Stimulated activated effector memory CD8-positive, alpha-beta T cell treated with anti-CD3 and anti-CD28 coated beads, Interleukin-12 subunit alpha, Interleukin-12 subunit beta, amount 100 ng/mL, for 72 hours (primary cell): ENCODE results near the gene KLHL30.
"Not testable (repeated sequence)": the region's sequence is repeated elsewhere in the genome, so short reads cannot be mapped to it uniquely, and the experiment has no call there.

ENCODE experiments used
- ATAC-seq: fragments of 150-1000 bp; cut with Tn5 transposase; 2 replicates; pipeline ENCODE4 v1.10.0; 2021
- DNase-seq, 2 donors: peaks; one replicate each; pipeline ENCODE4 v3.0.0; 2021 to 2022; ENCODE audit warnings: low spot score in 2 of 2
- H3K27ac Mint-ChIP-seq: one replicate; pipeline ENCODE4 v1.8.0; 2022; ENCODE audit warnings: mild to moderate bottlenecking, mixed read lengths
- H3K36me3 Mint-ChIP-seq: one replicate; pipeline ENCODE4 v1.8.0; 2022; ENCODE audit warnings: mild to moderate bottlenecking, mixed read lengths
- H3K4me1 Mint-ChIP-seq: one replicate; pipeline ENCODE4 v1.8.0; 2022; ENCODE audit warnings: mixed read lengths
- H3K4me3 Mint-ChIP-seq: one replicate; pipeline ENCODE4 v1.8.0; 2022; ENCODE audit warnings: mild to moderate bottlenecking, mixed read lengths
- H3K9me3 Mint-ChIP-seq: one replicate; pipeline ENCODE4 v1.8.0; 2022; ENCODE audit warnings: mixed read lengths

KLHL30 gene

DNA sequence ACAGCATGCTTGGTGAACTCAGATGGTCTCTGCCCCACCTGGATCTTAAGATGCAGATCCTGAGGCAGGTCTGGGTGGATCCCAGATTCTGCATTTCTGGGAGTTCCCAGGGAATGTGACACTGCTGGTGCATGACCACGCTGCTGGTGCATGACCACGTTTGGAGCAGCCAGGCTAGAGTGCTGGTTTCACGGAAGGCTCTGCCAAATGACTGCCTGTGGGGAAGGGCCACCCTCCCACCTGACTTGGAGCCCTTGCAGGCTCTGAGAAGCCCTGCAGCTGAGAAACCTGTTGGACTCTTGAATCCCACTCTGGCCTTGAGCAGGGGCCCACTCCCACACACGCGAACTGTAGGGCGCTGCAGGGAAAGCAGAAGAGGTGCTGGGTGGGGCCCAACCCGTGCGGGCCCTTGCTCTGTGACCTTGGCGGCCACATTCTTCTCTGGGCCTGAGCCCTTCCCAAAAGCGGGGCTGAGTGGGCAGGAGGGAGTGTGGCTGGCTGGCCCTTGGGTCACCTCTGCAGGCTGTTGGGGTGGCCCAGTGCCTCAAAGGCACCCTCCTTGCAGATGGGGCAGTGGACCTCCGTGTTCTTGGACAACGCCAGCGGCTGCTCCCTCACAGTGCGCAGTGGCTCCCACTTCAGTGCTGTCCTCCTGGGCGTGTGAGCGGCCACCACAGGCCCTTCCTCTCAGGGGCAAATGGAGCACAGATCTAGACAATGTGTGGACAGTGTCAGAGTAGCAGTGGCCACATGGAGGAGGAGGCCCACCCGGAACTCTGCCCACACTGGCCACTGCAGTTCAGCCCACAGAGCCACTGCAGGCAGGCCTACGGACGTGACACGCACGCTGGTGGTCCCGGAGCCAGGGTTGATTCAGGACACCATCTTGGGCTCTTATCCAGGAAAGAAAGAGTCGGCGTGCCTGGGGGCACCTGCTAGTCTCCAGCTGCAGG lies 28.2 kb downstream of the KLHL30 start:
- H3K4me1 Mint-ChIP-seq = peaks cover 7% of the 10 kb centered on the region
- peaks cover 31% of the 10 kb centered on the region for H3K36me3 Mint-ChIP-seq
- no peak overlapping the region for H3K4me3 Mint-ChIP-seq
- ATAC-seq = no peak
- no peak for DNase-seq
- no peaks in the 10 kb centered on the region for H3K9me3 Mint-ChIP-seq
- H3K27ac Mint-ChIP-seq = no peak overlapping the region

DNA sequence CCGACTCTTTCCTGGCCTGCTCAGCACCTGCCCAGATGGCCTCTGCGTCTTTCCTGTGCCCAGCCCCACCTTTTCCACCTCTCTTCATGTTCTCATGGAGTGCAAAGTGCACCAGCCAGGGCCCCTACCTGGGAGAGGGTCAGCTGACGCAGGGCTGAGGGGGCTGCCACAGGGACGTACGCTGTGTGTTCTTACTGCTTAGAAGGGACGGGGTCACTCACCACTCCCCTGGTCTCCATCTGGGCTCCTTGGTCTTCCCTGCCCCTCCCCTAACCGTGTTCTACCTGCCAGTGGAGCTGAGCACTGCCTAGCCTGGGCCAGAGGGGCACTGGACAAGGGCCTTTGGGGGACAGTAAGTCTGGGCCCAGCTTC lies 28.9 kb downstream of the KLHL30 start:
- no peak for DNase-seq
- Mint-ChIP-seq H3K27ac (no peak overlapping the region), H3K36me3 (peaks cover 37% of the 10 kb centered on the region), H3K9me3 (no peaks in the 10 kb centered on the region), H3K4me3 (no peak overlapping the region), H3K4me1 (peaks cover 7% of the 10 kb centered on the region)
- no peak for ATAC-seq

DNA sequence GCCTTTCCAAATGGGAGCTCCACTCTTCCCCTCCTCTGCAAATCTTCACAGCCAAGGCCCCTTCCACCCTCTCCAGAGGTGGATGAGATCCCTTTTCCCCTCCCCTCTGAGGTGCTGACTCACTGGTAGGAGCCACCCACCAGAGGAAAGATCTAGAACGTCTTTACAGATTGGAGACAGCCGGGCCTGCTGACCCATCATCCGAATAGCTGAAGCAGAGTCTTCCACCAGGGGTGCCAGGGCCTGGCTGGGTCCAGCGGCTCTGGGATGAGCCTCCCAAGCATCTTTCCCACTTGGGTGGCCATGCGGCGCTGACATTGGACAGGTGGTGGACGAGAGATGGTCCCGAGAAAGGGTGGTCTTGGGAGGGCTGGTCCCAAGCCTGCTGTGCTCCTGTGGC lies 29.3 kb downstream of the KLHL30 start:
- peaks cover 7% of the 10 kb centered on the region for H3K4me1 Mint-ChIP-seq
- H3K27ac Mint-ChIP-seq = no peak overlapping the region

DNA sequence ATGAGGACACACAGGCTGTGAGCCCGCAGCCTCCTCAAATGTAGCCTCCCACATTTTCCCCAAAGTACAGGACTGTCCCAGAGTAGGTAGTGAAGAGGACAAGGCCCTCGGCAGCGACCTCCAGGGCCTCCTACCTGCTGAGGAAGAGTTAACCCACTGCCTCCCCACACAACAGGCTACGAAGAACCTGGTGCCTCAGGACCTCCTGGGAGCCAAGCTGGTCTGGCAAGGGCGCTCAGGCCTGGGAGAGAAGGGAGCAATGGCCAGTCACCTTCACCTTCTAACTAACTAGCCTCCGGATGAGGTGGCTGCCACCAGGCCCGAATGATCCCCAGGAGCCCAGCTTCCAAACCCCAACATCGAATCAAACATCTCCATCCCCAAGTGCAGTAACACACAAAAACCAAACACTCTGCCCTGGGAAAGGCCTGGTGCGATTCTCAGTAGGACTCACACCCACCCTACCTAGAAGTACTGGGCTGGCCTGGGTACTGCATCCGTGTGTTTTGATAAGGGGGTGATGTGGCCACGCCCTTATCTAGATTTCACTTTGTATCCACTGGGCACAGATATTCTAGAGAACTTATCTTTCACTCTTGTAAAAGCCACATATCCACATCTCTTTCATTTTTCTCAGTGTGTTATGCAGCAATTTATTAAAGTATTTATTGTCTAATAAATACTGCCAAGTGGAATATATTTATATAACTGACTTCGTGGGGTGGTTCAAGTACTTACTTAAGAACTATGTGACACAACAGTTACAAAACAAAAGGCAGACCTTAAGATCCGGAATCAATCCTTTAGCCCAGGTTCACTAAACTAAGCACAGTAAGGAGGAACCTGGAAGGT lies 30.0 kb downstream of the KLHL30 start:
- ATAC-seq (no peak), DNase-seq (no peak)
- H3K4me1 Mint-ChIP-seq = peaks cover 7% of the 10 kb centered on the region
- H3K4me3 Mint-ChIP-seq = no peak overlapping the region
- H3K9me3 Mint-ChIP-seq = no peaks in the 10 kb centered on the region
- peaks cover 48% of the 10 kb centered on the region for H3K36me3 Mint-ChIP-seq
- no peak overlapping the region for H3K27ac Mint-ChIP-seq

More for the DNA sequence above, 29.3 kb downstream of the KLHL30 start:
- Mint-ChIP-seq H3K4me3 (no peak overlapping the region), H3K9me3 (no peaks in the 10 kb centered on the region), H3K36me3 (peaks cover 42% of the 10 kb centered on the region)
- ATAC-seq (no peak), DNase-seq (no peak)

DNA sequence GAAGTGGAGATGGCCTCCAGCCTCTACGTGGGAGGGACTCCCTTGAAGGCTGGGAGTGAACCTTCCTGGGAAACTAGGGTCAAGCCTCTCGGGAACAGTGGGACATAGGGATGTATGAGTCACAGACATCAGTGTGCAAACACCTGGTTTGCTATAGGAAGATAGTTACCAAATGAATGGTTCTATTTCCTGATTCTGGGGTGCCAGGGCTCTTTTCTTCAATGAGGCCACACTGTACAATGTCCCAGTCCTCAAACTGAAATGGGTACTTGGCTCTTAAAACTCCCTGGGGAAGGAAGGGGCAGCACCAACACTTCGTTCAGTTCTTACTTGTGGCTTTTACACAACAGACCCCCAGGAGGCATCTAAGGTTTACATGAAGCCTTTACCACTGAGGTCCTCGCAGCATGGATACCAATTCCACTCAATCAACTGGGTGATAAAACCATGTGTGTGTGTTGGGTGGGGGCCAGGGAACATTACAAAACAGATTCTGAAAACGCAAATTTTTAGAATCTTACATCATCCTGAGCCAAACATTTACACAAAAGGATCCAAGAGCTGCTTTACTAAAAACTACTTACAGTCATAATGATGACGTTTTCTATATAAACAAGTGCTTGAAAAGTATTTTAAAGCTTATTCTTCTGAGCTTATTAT lies 30.7 kb downstream of the KLHL30 start:
- no peaks in the 10 kb centered on the region for H3K9me3 Mint-ChIP-seq
- no peak overlapping the region for H3K27ac Mint-ChIP-seq
- H3K4me1 Mint-ChIP-seq = peaks cover 7% of the 10 kb centered on the region
- H3K36me3 Mint-ChIP-seq = peaks cover 56% of the 10 kb centered on the region
- ATAC-seq (no peak), DNase-seq (no peak)
- no peak overlapping the region for H3K4me3 Mint-ChIP-seq

DNA sequence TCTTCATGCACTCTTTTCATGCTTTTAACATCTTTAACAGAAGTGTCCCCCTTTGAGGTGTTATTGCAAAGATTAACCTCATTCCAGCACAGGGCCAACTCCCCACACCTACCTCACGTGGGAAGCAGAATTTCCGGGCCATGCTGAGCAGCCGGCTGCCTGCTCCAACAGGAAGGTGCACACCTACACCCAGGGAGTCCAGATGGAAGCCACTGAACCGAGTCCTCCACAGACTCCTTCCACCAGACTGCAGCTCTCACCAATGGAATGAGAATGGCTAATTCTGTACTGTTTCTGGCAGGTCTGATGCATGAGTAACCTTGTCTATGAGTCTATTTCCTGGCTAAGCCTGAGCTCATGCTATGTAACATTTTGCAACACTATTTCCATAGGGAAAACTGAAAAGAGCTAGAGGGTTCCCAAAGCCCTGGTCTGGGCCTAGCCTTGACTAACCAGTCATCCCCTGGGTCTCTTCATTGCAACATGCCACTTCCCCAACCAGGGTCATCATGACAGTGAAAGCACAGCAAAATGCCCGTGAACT lies 31.3 kb downstream of the KLHL30 start:
- Mint-ChIP-seq H3K36me3 (peaks cover 60% of the 10 kb centered on the region), H3K9me3 (no peaks in the 10 kb centered on the region), H3K27ac (peak overlapping the region; percentile 26), H3K4me3 (no peak overlapping the region), H3K4me1 (peaks cover 5% of the 10 kb centered on the region)
- DNase-seq = no peak
- no peak for ATAC-seq

DNA sequence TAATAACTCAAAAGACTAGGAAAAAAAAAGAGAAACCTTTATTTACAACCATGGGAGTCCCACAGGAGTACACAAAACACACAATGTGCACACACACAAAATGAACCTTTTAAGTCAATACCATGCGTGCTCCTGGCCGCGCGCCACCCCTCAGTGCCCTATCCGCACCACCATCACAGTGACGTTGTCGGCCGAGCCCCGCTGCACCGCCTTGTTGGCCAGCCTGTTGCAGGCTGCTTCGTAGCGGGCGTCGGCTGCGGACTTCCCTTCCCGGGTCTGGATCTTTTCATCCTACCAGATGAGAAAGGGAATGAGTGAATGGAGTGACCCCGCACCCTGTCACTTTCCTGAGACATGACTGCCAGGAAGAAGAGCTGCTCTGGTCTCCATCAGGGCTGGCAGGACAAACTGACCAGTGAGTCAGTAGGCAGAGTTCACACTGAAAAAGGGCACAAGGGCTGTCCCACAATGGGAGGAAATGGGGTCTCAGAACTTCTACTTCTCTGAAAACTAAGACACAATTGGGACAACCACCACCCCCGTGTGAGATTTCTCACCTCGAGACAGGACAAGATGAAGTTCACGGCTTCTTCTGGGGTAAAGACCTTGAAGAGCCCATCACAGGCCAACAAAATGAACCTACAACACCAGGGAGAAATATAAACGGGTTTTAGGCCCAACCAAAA lies 32.1 kb downstream of the KLHL30 start:
- ATAC-seq = no peak

DNA sequence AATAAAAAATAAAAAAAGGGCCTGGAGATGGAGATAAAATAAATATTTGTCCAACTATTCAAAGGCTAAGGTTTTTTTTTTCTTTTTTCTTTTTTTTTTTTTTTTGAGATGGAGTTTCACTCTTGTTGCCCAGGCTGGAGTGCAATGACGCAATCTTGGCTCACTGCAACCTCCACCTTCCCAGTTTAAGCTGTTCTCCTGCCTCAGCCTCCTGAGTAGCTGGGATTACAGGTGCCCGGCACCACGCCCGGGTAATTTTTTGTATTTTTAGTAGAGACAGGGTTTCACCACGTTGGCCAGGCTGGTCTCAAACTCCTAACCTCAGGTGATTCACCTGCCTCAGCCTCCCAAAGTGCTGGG lies 32.6 kb downstream of the KLHL30 start:
- H3K4me3 Mint-ChIP-seq, H3K4me1 Mint-ChIP-seq, DNase-seq, H3K9me3 Mint-ChIP-seq, ATAC-seq: not testable (repeated sequence)
- Mint-ChIP-seq H3K36me3 (peaks cover 73% of the 10 kb centered on the region), H3K27ac (peak overlapping the region; percentile 62)

More for the DNA sequence above, 32.1 kb downstream of the KLHL30 start:
- no peak overlapping the region for H3K4me3 Mint-ChIP-seq
- H3K36me3 Mint-ChIP-seq = peaks cover 67% of the 10 kb centered on the region
- no peaks in the 10 kb centered on the region for H3K9me3 Mint-ChIP-seq
- DNase-seq = no peak
- H3K27ac Mint-ChIP-seq = peak overlapping the region; percentile 26
- no peaks in the 10 kb centered on the region for H3K4me1 Mint-ChIP-seq

DNA sequence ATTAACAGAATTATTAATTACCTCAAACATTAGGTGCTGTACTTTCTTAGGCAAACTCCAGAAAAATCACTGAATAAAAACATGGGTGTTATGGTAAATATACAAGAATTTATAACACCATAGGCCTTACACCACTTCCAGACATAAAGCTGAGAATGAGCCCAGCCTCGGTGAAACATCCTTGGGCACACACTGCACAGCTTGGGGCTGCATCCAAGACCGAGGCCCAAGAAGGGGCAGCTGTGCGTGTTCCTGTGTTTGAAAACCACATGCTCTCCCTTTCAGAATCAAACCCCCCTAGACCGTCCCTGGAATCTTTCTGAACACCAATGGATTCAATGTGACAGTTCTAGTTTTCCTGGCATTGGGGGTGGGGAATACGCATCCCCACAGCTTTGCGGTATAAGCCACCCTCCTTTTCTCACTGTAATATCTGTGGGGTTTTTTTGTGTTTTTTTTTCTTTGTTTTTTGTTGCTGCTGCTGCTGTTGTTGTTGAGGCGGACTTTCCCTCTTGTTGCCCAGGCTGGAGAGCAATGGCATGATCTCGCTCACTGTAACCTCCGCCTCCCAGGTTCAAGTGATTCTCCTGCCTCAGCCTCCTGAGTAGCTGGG lies 33.2 kb downstream of the KLHL30 start:
- no peaks in the 10 kb centered on the region for H3K4me1 Mint-ChIP-seq
- H3K9me3 Mint-ChIP-seq = no peaks in the 10 kb centered on the region
- peak overlapping the region; percentile 62 for H3K27ac Mint-ChIP-seq
- no peak for ATAC-seq
- no peak for DNase-seq
- H3K4me3 Mint-ChIP-seq = no peak overlapping the region
- peaks cover 79% of the 10 kb centered on the region for H3K36me3 Mint-ChIP-seq

DNA sequence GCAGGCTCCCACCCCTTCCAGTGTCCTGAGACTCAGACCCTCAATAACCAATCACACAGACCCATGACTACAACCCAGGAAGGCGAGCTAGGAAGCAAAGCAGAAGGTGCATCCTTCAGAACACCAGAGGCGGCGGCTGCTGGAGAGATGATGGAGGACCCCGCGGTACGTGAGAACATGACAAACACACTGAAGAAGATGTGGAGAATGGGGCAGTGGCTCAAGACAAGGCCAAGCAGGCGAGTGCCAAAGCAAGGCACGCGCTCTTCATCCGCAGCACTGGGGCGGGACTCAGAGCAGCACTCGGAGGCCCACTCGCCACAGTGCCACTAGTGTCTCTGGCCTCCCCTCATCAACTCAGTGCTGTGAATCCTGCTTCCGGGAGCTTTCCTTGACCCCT lies 34.0 kb downstream of the KLHL30 start:
- no peak for ATAC-seq

DNA sequence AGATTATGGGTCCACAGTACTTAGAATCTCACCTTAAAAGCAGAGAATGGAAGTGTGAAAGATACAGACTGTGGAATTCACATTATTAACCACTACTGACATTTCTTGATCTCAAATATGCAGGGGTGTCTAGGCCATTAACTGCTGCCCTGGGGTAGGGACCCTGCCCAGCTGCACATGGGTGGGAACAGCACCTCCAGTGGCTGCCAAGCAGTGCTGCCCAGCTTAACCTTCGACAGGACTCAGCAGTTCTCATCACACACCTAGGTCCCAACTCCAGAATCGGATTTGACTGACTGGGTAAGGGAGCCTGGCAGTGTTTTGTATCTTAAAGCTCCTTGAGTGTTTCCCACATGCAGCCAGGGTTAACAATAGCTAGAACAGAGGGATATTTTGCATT lies 35.2 kb downstream of the KLHL30 start:
- H3K4me3 Mint-ChIP-seq = no peak overlapping the region
- H3K4me1 Mint-ChIP-seq = no peaks in the 10 kb centered on the region
- no peaks in the 10 kb centered on the region for H3K9me3 Mint-ChIP-seq
- no peak for DNase-seq
- ATAC-seq = no peak
- no peak overlapping the region for H3K27ac Mint-ChIP-seq
- H3K36me3 Mint-ChIP-seq = peaks cover 98% of the 10 kb centered on the region

More for the DNA sequence above, 34.0 kb downstream of the KLHL30 start:
- no peak for DNase-seq
- H3K4me3 Mint-ChIP-seq = no peak overlapping the region
- H3K4me1 Mint-ChIP-seq = no peaks in the 10 kb centered on the region
- peaks cover 87% of the 10 kb centered on the region for H3K36me3 Mint-ChIP-seq
- H3K27ac Mint-ChIP-seq = peak overlapping the region; percentile 62
- H3K9me3 Mint-ChIP-seq = no peaks in the 10 kb centered on the region

DNA sequence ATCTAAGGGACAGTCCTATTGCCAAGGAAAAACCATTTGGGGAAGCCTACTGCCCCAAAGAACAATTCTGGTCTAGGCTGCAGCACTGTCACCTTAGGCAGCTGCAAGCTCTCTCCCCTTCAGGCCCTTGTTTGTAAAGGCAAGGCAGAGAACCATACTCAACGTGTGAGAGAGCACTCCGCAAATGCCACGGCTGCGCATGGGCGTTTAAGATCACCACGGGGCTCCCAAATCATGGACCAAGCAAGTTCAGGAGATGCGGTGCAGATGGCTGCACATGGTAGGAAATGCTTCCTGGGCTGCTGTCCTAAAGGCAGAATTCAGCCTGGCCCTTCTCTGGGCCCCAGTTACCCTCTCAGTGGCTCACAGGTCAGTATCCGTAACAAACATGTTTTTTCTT lies 35.8 kb downstream of the KLHL30 start:
- Mint-ChIP-seq H3K36me3 (peaks cover 98% of the 10 kb centered on the region), H3K4me3 (no peak overlapping the region), H3K9me3 (no peaks in the 10 kb centered on the region), H3K27ac (no peak overlapping the region), H3K4me1 (no peaks in the 10 kb centered on the region)
- DNase-seq = no peak
- ATAC-seq = no peak

DNA sequence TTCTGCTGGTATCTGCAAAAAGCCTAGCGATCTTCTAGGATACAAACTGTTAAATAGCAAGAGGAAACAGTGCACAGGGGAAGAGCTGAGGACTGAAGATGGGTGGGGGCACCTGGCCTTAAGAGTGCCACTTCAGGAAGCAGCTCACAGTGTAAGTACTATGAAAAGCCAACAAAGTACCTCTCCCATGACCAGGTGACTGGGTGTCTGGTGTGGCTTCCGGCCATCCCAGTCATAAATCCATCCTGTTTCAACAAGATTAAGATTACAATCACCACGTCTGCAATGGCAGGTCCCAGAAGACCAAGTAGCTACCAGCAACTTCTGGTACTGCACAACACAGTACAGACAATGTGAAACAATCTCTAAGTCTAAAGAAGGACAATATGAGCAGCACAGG lies 36.2 kb downstream of the KLHL30 start:
- Mint-ChIP-seq H3K36me3 (peaks cover 98% of the 10 kb centered on the region), H3K9me3 (no peaks in the 10 kb centered on the region), H3K4me3 (no peak overlapping the region), H3K27ac (no peak overlapping the region), H3K4me1 (no peaks in the 10 kb centered on the region)
- no peak for DNase-seq
- ATAC-seq = no peak

DNA sequence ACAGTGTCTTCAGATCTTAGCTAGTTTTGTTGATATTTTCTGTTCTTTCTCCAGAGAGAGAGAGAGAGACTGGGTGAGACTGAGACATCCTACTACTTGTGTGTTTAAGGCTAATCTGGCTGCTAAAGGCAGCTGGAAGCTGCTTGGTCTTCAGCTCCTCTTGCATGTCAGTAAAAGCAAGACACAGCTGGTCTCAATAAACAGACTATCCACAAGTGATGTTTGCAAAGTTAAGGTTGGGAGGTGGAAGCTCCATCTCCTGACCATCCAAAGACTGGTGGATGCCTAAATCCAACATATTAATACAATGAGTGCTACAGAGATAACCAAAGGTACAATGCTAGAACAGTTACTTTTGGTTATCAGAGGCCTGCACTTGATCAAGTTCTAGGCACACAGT lies 38.1 kb downstream of the KLHL30 start:
- Mint-ChIP-seq H3K9me3 (no peaks in the 10 kb centered on the region), H3K4me3 (no peak overlapping the region), H3K27ac (no peak overlapping the region), H3K36me3 (peaks cover 98% of the 10 kb centered on the region), H3K4me1 (no peaks in the 10 kb centered on the region)
- no peak for DNase-seq
- no peak for ATAC-seq
